Stomach (tissue), 9 donors: Measurements from ENCODE around the gene EFCAB5. TPM values are rescaled to one million over a fixed set of nuclear protein-coding genes. Genes with fewer than 3 reads are reported as not detected.

ENCODE experiments used
- DNase-seq, 2 donors: peaks; one replicate each; pipeline versions ENCODE4 v3.0.0 to v3.0.0-alpha.2; 2013 to 2019
- H3K27ac ChIP-seq, 5 donors: fragments of 200-600 bp in 4 of 5; sonication (generic) in 4 of 5; one replicate each; pipeline ENCODE4 v1.5.1; 2013 to 2019; ENCODE audit warnings: mild to moderate bottlenecking in 1 of 5, moderate library complexity in 1 of 5
- H3K27me3 ChIP-seq, 3 donors: fragments of 200-600 bp; sonication (generic); one replicate each; pipeline ENCODE4 v1.5.1; 2017 to 2019; ENCODE audit warnings: mixed run types in 1 of 3
- H3K36me3 ChIP-seq, 4 donors: fragments of 200-600 bp; sonication (generic); 1 replicate in 3 of 4; 2 replicates in 1 of 4; pipeline ENCODE4 v1.5.1; 2016 to 2019
- H3K4me1 ChIP-seq, 4 donors: fragments of 200-600 bp; sonication (generic); one replicate each; pipeline ENCODE4 v1.5.1; 2016 to 2019
- H3K4me3 ChIP-seq, 4 donors: fragments of 200-600 bp; sonication (generic) in 3 of 4; one replicate each; pipeline ENCODE4 v1.5.1; 2016 to 2019; ENCODE audit warnings: mild to moderate bottlenecking in 1 of 4
- H3K9me3 ChIP-seq, 4 donors: fragments of 200-600 bp; sonication (generic); one replicate each; pipeline ENCODE4 v1.5.1; 2016 to 2019
- EP300 ChIP-seq: sonication (generic); formaldehyde crosslinking; IDR thresholded peaks from one replicate; pipeline ENCODE4 v1.6.1; 2017; ENCODE audit warnings: antibody characterized with exemption
- POLR2A ChIP-seq, 4 donors: fragments of 450-650 bp; IDR thresholded peaks; one replicate each; pipeline ENCODE4 v1.6.1; 2016; ENCODE audit warnings: antibody characterized with exemption in 4 of 4, control low read depth in 2 of 4, mild to moderate bottlenecking in 1 of 4, moderate library complexity in 1 of 4
- POLR2AphosphoS5 ChIP-seq, 3 donors: sonication (generic); formaldehyde crosslinking; IDR thresholded peaks; one replicate each; pipeline ENCODE4 v1.6.1; 2016; ENCODE audit warnings: antibody characterized with exemption in 3 of 3
- whole genome bisulfite sequencing, 5 donors: extraction: QIAGEN DNeasy Blood & Tissue Kit in 3 of 5; methylation state at CpG; one replicate each; pipeline versions ENCODE4 v1.1.5 to v1.1.7; 2013 to 2018; 5-methylcytosine and 5-hydroxymethylcytosine counted together
- intact Hi-C: fragments of 100-400 bp; cut with DNase I; formaldehyde crosslinking; loops from one replicate; pipeline ENCODE4 v1.15.1; 2023; ENCODE audit warnings: low total_unique reads
- polyA plus RNA-seq, 3 donors: library from polyadenylated mRNA; stranded (reverse); fragments of 200-250 nt; gene quantifications; one replicate each; pipeline ENCODE4 v1.2.3, GENCODE V29; 2013
- total RNA-seq, 5 donors: library from RNA; depleted of rRNA; stranded (reverse); fragments of >200 nt; gene quantifications; one replicate each; pipeline versions ENCODE4 v1.1.0 to v1.2.3, GENCODE V29; 2014 to 2016
- TF ChIP-seq, protein P1 (sequence below), 7 experiments: fragments of 450-650 bp in 4 of 7; fragments of 200-600 bp in 3 of 7; sonication (generic) in 3 of 7; IDR thresholded peaks; one replicate each; pipeline ENCODE4 v1.5.1; 2016 to 2019; ENCODE audit warnings: antibody characterized with exemption in 7 of 7, control low read depth in 2 of 7, mild to moderate bottlenecking in 1 of 7
- donor health status: healthy with polysubstance abuse.
- donor health status: Bipolar disorder and iron deficiency.
- donor health status: healthy.

EFCAB5 gene
- total and polyA plus RNA-seq, 8 donors: 0.05 to 2.8 (median 1.4) TPM; not detected in 4

DNA sequence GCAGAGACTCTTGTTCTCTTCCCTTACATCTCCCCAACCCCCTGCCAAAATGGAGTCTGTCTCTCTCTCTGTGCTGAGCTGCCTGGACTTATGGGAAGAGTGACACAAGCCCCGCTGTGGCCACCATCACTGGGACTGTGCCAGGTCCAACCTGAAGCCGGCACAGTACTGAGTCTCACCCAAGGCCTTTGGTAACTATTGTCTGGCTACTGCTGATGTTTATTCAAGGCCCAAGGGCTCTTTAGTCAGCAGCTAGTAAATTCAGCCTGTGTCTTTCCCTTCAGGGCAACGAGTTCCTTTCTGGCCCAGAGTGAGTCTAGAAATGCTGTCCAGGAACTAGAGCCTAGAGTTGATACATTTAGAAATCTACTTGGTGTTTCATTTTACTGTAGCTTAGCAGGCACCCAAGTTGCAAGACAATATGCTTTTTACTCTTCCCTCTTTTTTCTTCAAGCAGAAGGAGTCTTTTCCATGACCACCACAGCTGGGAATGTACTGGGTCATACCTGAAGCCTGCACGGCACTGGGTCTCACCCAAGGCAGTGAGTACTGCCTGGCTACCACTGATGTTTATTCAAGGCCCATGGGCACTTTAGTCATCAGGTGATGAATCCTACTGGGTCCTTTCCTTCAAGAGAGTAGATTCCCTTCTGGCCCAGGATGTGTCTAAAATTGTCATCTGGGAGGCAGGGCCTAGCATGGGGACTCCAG, 17.7 kb downstream of the EFCAB5 start:
- intact Hi-C loops: no loop called here
- 75 to 79% (median 76%) methylated on average over 4 of the region's 4 CpGs for WGBS, 5 donors
- Histone ChIP-seq H3K4me1 (no peaks in the 10 kb centered on the region), H3K36me3 (no peaks in the 10 kb centered on the region), H3K4me3 (no peak overlapping the region), H3K9me3 (peaks cover 0 to 10% (median 4%) of the 10 kb centered on the region in 4 donors), H3K27ac (no peak overlapping the region), H3K27me3 (no peaks in the 10 kb centered on the region)
- no peak for DNase-seq
- TF ChIP-seq POLR2AphosphoS5 (IDR thresholded peaks at IDR 0.05): no peak
- TF ChIP-seq, protein P1, sequence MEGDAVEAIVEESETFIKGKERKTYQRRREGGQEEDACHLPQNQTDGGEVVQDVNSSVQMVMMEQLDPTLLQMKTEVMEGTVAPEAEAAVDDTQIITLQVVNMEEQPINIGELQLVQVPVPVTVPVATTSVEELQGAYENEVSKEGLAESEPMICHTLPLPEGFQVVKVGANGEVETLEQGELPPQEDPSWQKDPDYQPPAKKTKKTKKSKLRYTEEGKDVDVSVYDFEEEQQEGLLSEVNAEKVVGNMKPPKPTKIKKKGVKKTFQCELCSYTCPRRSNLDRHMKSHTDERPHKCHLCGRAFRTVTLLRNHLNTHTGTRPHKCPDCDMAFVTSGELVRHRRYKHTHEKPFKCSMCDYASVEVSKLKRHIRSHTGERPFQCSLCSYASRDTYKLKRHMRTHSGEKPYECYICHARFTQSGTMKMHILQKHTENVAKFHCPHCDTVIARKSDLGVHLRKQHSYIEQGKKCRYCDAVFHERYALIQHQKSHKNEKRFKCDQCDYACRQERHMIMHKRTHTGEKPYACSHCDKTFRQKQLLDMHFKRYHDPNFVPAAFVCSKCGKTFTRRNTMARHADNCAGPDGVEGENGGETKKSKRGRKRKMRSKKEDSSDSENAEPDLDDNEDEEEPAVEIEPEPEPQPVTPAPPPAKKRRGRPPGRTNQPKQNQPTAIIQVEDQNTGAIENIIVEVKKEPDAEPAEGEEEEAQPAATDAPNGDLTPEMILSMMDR (IDR thresholded peaks at IDR 0.05): no peak
- no peak for TF ChIP-seq POLR2A (IDR thresholded peaks at IDR 0.05)
- no peak for TF ChIP-seq EP300

DNA sequence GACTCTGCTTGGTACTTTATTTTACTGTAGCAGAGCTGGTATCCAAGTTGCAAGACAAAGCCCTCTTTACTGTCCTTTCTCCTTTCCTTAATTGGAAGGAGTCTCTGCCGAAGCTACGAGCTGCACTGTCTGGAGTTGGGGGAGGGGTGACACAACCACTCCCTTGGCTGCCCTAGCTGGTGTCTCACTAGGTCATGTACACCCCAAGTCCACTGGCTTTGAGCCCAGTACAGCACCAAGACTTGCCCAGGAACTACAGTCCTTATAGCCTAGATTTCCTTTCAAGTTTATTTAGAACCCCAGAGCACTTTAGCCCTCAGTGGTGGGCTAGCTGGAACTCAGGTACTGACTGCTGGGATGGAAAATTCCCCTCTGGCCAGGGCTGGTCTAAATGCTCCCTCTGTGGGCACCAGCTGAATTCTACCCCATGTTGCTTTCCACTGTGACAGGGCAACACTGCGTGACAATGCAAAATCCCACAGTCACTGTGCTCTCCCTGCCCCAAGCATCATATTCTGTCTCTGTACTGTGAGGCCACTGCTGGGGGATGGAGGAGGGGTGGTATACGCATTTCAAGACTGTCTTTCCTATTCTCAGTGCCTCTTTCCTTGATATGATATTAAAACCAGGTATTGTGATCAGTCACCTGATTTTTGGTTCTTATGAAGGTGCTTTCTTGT, 18.4 kb downstream of the EFCAB5 start:
- TF ChIP-seq, protein P1 (IDR thresholded peaks at IDR 0.05): no peak
- no peak for TF ChIP-seq POLR2AphosphoS5 (IDR thresholded peaks at IDR 0.05)
- no peak for TF ChIP-seq EP300
- TF ChIP-seq POLR2A (IDR thresholded peaks at IDR 0.05): no peak
- intact Hi-C loops: no loop called here
- Histone ChIP-seq H3K27me3 (no peaks in the 10 kb centered on the region), H3K27ac (no peak overlapping the region), H3K36me3 (no peaks in the 10 kb centered on the region), H3K4me3 (no peak overlapping the region), H3K4me1 (no peaks in the 10 kb centered on the region), H3K9me3 (peaks cover 0 to 6% (median 2%) of the 10 kb centered on the region in 4 donors)
- DNase-seq: no peak
- 72 to 88% (median 81%) methylated on average over 4 of the region's 4 CpGs for WGBS, 5 donors

DNA sequence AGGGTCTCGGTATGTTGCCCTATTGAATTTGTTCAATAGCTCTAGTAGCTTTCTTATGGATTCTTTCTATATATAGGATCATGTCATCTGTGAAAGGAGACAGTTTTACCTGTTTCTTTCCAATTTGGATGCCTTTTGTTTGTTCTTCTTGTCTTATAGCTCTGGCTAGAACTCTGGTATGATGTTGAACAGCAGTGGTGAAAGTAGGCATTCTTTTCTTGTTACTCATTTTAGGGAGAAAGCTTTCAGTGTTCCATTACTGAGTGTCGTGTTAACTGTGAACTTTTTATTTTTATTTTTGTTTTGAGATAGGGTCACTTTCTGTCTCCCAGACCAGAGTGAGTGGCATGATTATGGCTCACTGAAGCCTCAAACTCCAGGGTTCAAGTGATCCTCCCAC, 21.2 kb downstream of the EFCAB5 start:
- intact Hi-C loops: no loop called here
- TF ChIP-seq POLR2AphosphoS5 (IDR thresholded peaks at IDR 0.05) (no peak), POLR2A (IDR thresholded peaks at IDR 0.05) (no peak), EP300 (no peak)
- TF ChIP-seq, protein P1 (IDR thresholded peaks at IDR 0.05): no peak
- Histone ChIP-seq H3K9me3 (peaks cover 0 to 5% (median 2%) of the 10 kb centered on the region in 4 donors), H3K36me3 (no peaks in the 10 kb centered on the region), H3K27me3 (no peaks in the 10 kb centered on the region), H3K4me1 (no peaks in the 10 kb centered on the region), H3K27ac (no peak overlapping the region), H3K4me3 (no peak overlapping the region)
- no peak for DNase-seq
- WGBS, 5 donors: 87 to 96% (median 94%) methylated on average over 2 of the region's 2 CpGs

DNA sequence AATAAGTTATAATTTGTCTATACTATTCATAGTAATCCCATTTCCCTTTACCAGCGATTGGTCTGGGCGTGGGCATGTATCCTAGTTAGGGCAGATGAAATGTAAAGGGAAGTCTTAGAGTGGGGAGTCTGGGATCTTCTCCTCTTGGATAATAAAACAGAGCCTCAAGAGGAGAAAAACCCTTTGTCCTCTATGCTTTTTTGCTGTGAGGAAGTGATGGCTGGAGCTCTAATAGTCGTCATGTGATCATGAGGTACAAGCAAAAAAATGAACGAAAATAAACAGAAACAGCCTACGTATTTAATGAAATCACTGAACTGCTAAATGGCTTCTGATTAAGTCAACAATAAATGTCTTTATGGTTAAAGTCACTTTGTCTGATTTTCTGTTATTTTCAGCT, 26.8 kb downstream of the EFCAB5 start:
- Histone ChIP-seq H3K36me3 (no peaks in the 10 kb centered on the region), H3K27me3 (no peaks in the 10 kb centered on the region), H3K4me1 (no peaks in the 10 kb centered on the region), H3K9me3 (peaks cover 0 to 5% (median 2%) of the 10 kb centered on the region in 4 donors), H3K27ac (no peak overlapping the region), H3K4me3 (no peak overlapping the region)
- TF ChIP-seq EP300 (no peak), POLR2A (IDR thresholded peaks at IDR 0.05) (no peak), POLR2AphosphoS5 (IDR thresholded peaks at IDR 0.05) (no peak)
- TF ChIP-seq, protein P1 (IDR thresholded peaks at IDR 0.05): no peak
- DNase-seq: no peak
- intact Hi-C loops: no loop called here
- 81 to 89% (median 83%) methylated on average over 5 of the region's 5 CpGs for WGBS, 5 donors
